ENCODE data around the gene FGF5. TPM values are rescaled to one million over a fixed set of nuclear protein-coding genes. Genes with fewer than 3 reads are reported as not detected.

Gene FGF5
- total and polyA plus RNA-seq, 2 of the 13 experiments (the other 11 are each of a cell fraction or from before 2014, with no cell fraction given), result not detected

DNA sequence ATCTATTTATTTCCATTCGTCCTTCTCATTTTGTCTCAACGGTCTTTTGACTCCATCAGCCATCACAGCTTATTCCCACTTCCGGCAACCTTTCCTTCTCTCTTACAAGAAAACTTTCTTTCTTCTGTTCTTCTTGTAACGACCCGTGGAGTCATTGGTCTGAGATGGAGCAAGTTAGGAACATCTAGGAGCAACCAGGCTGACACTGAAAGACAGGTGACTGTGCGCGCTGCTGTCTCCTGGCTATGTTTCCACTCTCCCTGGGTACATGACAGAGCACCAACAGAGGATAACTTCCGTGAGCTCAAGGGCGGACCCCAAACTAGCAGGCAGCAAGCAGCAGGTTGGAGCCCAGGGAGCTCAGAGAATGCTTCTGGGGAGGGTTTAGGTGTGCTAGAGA, 2.5 kb downstream of the FGF5 start:
- BruUV-seq (replicated peaks), result no TSS peak
- Histone ChIP-seq H3K4me1 (ENCODE audit: insufficient read depth, low read length) (no peaks in the 10 kb centered on the region), H3K4me3 (replicated peaks in 1 of 3; ENCODE audit: insufficient read depth in 1 of 3, low read depth in 2 of 3, low read length in 3 of 3) (no peak overlapping the region), H3K27me3 (ENCODE audit: control insufficient read depth in 1 of 2, insufficient read depth in 2 of 2, low read length in 2 of 2) (peaks cover 2 to 40% of the 10 kb centered on the region in 2 experiments; a peak in 4 of 5 replicates), H3K9me3 (ENCODE audit: low read length) (no peaks in the 10 kb centered on the region), H3K36me3 (replicated peaks in 1 of 2; ENCODE audit: control insufficient read depth in 1 of 2, insufficient read depth in 2 of 2, low read length in 2 of 2) (no peaks in the 10 kb centered on the region), H3K27ac (ENCODE audit: extremely low read length, insufficient read depth, low read length) (no peak overlapping the region), H3K4me2 (ENCODE audit: low read depth, low read length) (no peak overlapping the region), H3K79me2 (ENCODE audit: insufficient read depth, low read length) (no peaks in the 10 kb centered on the region), H2AFZ (ENCODE audit: low read length) (no peak overlapping the region), H4K20me1 (ENCODE audit: insufficient read depth, low read length) (no peaks in the 10 kb centered on the region), H3K9ac (ENCODE audit: insufficient read depth, low read depth, low read length) (no peak overlapping the region)
- in situ Hi-C loops (cut with HindIII; ENCODE audit: extremely low pct_ligation_motif_present, low pct_unique_long_range_greater_than_20kb), result no loop called here
- ATAC-seq (no peak), DNase-seq (ENCODE audit: low spot score) (no peak), FAIRE-seq (no peak)
- TF ChIP-seq ZNF468 (CRISPR knock-in tag; IDR thresholded peaks at IDR 0.05) (no peak), CBX5 (CRISPR knock-in tag; IDR thresholded peaks at IDR 0.05; ENCODE audit: borderline replicate concordance) (no peak), HOXA3 (CRISPR knock-in tag; IDR thresholded peaks at IDR 0.05) (no peak), RARA (CRISPR knock-in tag; IDR thresholded peaks at IDR 0.05) (no peak), TAF15 (IDR thresholded peaks at IDR 0.05; ENCODE audit: low read depth, low read length, poor library complexity, severe bottlenecking) (no peak), ZNF563 (CRISPR knock-in tag; IDR thresholded peaks at IDR 0.05) (no peak), CBX2 (IDR thresholded peaks at IDR 0.05; ENCODE audit: low read depth, low read length) (no peak), CBX2 (CRISPR knock-in tag; IDR thresholded peaks at IDR 0.05; ENCODE audit: low read depth) (no peak), ATF7 (IDR thresholded peaks at IDR 0.05) (no peak), ATF7 (CRISPR knock-in tag; IDR thresholded peaks at IDR 0.05) (no peak), ZNF557 (CRISPR knock-in tag; IDR thresholded peaks at IDR 0.05) (no peak), HDAC1 (CRISPR knock-in tag; IDR thresholded peaks at IDR 0.05) (no peak), MYC (CRISPR knock-in tag; IDR thresholded peaks at IDR 0.05; ENCODE audit: borderline replicate concordance) (no peak), ZNF547 (CRISPR knock-in tag; IDR thresholded peaks at IDR 0.05) (no peak)
- TF ChIP-seq, protein P1, sequence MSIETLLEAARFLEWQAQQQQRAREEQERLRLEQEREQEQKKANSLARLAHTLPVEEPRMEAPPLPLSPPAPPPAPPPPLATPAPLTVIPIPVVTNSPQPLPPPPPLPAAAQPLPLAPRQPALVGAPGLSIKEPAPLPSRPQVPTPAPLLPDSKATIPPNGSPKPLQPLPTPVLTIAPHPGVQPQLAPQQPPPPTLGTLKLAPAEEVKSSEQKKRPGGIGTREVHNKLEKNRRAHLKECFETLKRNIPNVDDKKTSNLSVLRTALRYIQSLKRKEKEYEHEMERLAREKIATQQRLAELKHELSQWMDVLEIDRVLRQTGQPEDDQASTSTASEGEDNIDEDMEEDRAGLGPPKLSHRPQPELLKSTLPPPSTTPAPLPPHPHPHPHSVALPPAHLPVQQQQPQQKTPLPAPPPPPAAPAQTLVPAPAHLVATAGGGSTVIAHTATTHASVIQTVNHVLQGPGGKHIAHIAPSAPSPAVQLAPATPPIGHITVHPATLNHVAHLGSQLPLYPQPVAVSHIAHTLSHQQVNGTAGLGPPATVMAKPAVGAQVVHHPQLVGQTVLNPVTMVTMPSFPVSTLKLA (IDR thresholded peaks at IDR 0.05), result no peak
- TF ChIP-seq, protein P2, sequence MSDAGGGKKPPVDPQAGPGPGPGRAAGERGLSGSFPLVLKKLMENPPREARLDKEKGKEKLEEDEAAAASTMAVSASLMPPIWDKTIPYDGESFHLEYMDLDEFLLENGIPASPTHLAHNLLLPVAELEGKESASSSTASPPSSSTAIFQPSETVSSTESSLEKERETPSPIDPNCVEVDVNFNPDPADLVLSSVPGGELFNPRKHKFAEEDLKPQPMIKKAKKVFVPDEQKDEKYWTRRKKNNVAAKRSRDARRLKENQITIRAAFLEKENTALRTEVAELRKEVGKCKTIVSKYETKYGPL (CRISPR knock-in tag; IDR thresholded peaks at IDR 0.05), result no peak
- intact Hi-C loops (cut with micrococcal nuclease; ENCODE audit: unreplicated experiment), result no loop called here
- ChIA-PET CTCF (ENCODE audit: low intra/inter-chr PET ratio, low total read pairs) (no interaction called here), POLR2A (no interaction called here)
- WGBS (ENCODE audit: low lambda C conversion rate), result 3% methylated on average over 9 of the region's 9 CpGs
